ENCODE data around the gene CATSPERD. TPM values are rescaled to one million over a fixed set of nuclear protein-coding genes. Genes with fewer than 3 reads are reported as not detected.
"Not testable (repeated sequence)": the region's sequence is repeated elsewhere in the genome, so short reads cannot be mapped to it uniquely, and the experiment has no call there.

Gene CATSPERD
- total RNA-seq, 1 donor from 2014 or later, result not detected

GRCh38 chr19:5774921-5775320 is 54.5 kb downstream of the CATSPERD start:
- Mint-ChIP-seq H3K27me3 (ENCODE audit: low read depth) (no peaks in the 10 kb centered on the region), H3K4me3 (no peak overlapping the region), H3K36me3 (no peaks in the 10 kb centered on the region), H3K4me1 (no peaks in the 10 kb centered on the region), H3K9me3 (no peaks in the 10 kb centered on the region), H3K27ac (no peak overlapping the region)
- no peak for DNase-seq (ENCODE audit: low spot score in 2 of 2, unreplicated experiment in 2 of 2)
- no peak for TF ChIP-seq CTCF (IDR thresholded peaks at IDR 0.05; ENCODE audit: unreplicated experiment)

GRCh38 chr19:5775668-5776309 is 55.4 kb downstream of the CATSPERD start:
- Mint-ChIP-seq H3K36me3 (no peaks in the 10 kb centered on the region), H3K27me3 (ENCODE audit: low read depth) (no peaks in the 10 kb centered on the region), H3K4me3 (no peak overlapping the region), H3K27ac (no peak overlapping the region), H3K4me1 (no peaks in the 10 kb centered on the region), H3K9me3 (no peaks in the 10 kb centered on the region)
- TF ChIP-seq CTCF (IDR thresholded peaks at IDR 0.05; ENCODE audit: unreplicated experiment), result no peak
- DNase-seq (ENCODE audit: low spot score in 2 of 2, unreplicated experiment in 2 of 2), result no peak

GRCh38 chr19:5778402-5778801 is 58.0 kb downstream of the CATSPERD start:
- H3K36me3 Mint-ChIP-seq, result no peaks in the 10 kb centered on the region
- H3K27ac Mint-ChIP-seq, result no peak overlapping the region
- H3K4me1 Mint-ChIP-seq, result no peaks in the 10 kb centered on the region
- no peaks in the 10 kb centered on the region for H3K9me3 Mint-ChIP-seq
- DNase-seq (ENCODE audit: low spot score in 2 of 2, unreplicated experiment in 2 of 2), result no peak
- TF ChIP-seq CTCF (IDR thresholded peaks at IDR 0.05; ENCODE audit: unreplicated experiment), result no peak
- no peaks in the 10 kb centered on the region for H3K27me3 Mint-ChIP-seq (ENCODE audit: low read depth)
- no peak overlapping the region for H3K4me3 Mint-ChIP-seq

GRCh38 chr19:5780916-5781315 is 60.5 kb downstream of the CATSPERD start:
- H3K4me3 Mint-ChIP-seq; H3K9me3 Mint-ChIP-seq; H3K27me3 Mint-ChIP-seq (ENCODE audit: low read depth); H3K27ac Mint-ChIP-seq; H3K36me3 Mint-ChIP-seq; H3K4me1 Mint-ChIP-seq; DNase-seq (ENCODE audit: low spot score in 2 of 2, unreplicated experiment in 2 of 2): not testable (repeated sequence)

- H3K4me1 Mint-ChIP-seq, result no peaks in the 10 kb centered on the region
- H3K27ac Mint-ChIP-seq, result no peak overlapping the region
Observed at GRCh38 chr19:5782322-5782721, 61.9 kb downstream of the CATSPERD start.

More at GRCh38 chr19:5782322-5782721, 61.9 kb downstream of the CATSPERD start:
- no peak for DNase-seq (ENCODE audit: low spot score in 2 of 2, unreplicated experiment in 2 of 2)
- no peaks in the 10 kb centered on the region for H3K27me3 Mint-ChIP-seq (ENCODE audit: low read depth)
- peaks cover 17% of the 10 kb centered on the region for H3K36me3 Mint-ChIP-seq
- no peak for TF ChIP-seq CTCF (IDR thresholded peaks at IDR 0.05; ENCODE audit: unreplicated experiment)
- H3K9me3 Mint-ChIP-seq, result no peaks in the 10 kb centered on the region
- H3K4me3 Mint-ChIP-seq, result no peak overlapping the region
